Measurements from ENCODE around the gene CFAP97D2. TPM values are rescaled to one million over a fixed set of nuclear protein-coding genes. Genes with fewer than 3 reads are reported as not detected.
"Not testable (repeated sequence)": the region's sequence is repeated elsewhere in the genome, so short reads cannot be mapped to it uniquely, and the experiment has no call there.

CFAP97D2 gene
- total RNA-seq, 1 donor from 2014 or later, result not detected

- no peak overlapping the region for H3K4me3 Mint-ChIP-seq
- no peak for TF ChIP-seq CTCF (conservative IDR thresholded peaks at IDR 0.05)
- peaks cover 8% of the 10 kb centered on the region for H3K4me1 Mint-ChIP-seq (ENCODE audit: unreplicated experiment)
- H3K9me3 Mint-ChIP-seq, result no peaks in the 10 kb centered on the region
- H3K27ac Mint-ChIP-seq, result no peak overlapping the region
- DNase-seq (ENCODE audit: extremely low spot score, unreplicated experiment), result no peak
- no peaks in the 10 kb centered on the region for H3K36me3 Mint-ChIP-seq
- H3K27me3 Mint-ChIP-seq, result peaks cover 12% of the 10 kb centered on the region
These were observed 32.9 kb upstream of the CFAP97D2 start for GRCh38 chr13:114146173-114146572.

- H3K36me3 Mint-ChIP-seq, result no peaks in the 10 kb centered on the region
- no peak for TF ChIP-seq CTCF (conservative IDR thresholded peaks at IDR 0.05)
- H3K4me1 Mint-ChIP-seq (ENCODE audit: unreplicated experiment), result peaks cover 8% of the 10 kb centered on the region
- H3K9me3 Mint-ChIP-seq, result no peaks in the 10 kb centered on the region
- H3K4me3 Mint-ChIP-seq, result no peak overlapping the region
- no peak for DNase-seq (ENCODE audit: extremely low spot score, unreplicated experiment)
- peaks cover 15% of the 10 kb centered on the region for H3K27me3 Mint-ChIP-seq
- H3K27ac Mint-ChIP-seq, result no peak overlapping the region
These were observed 32.4 kb upstream of the CFAP97D2 start for GRCh38 chr13:114146629-114147028.

GRCh38 chr13:114147803-114148520 lies 31.1 kb upstream of the CFAP97D2 start:
- Mint-ChIP-seq H3K27me3 (peaks cover 21% of the 10 kb centered on the region), H3K4me1 (ENCODE audit: unreplicated experiment) (peaks cover 8% of the 10 kb centered on the region), H3K36me3 (no peaks in the 10 kb centered on the region), H3K4me3 (no peak overlapping the region), H3K9me3 (no peaks in the 10 kb centered on the region), H3K27ac (no peak overlapping the region)
- DNase-seq (ENCODE audit: extremely low spot score, unreplicated experiment), result no peak
- TF ChIP-seq CTCF (conservative IDR thresholded peaks at IDR 0.05), result no peak

GRCh38 chr13:114148521-114148855 lies 30.6 kb upstream of the CFAP97D2 start:
- Mint-ChIP-seq H3K27ac (no peak overlapping the region), H3K4me1 (ENCODE audit: unreplicated experiment) (peaks cover 12% of the 10 kb centered on the region), H3K9me3 (peaks cover under 1% of the 10 kb centered on the region), H3K36me3 (no peaks in the 10 kb centered on the region), H3K27me3 (peaks cover 26% of the 10 kb centered on the region), H3K4me3 (no peak overlapping the region)
- DNase-seq (ENCODE audit: extremely low spot score, unreplicated experiment), result no peak
- TF ChIP-seq CTCF (conservative IDR thresholded peaks at IDR 0.05), result no peak

- H3K36me3 Mint-ChIP-seq; H3K27ac Mint-ChIP-seq; DNase-seq (ENCODE audit: extremely low spot score, unreplicated experiment); H3K4me3 Mint-ChIP-seq; H3K9me3 Mint-ChIP-seq: not testable (repeated sequence)
- H3K27me3 Mint-ChIP-seq, result peaks cover 30% of the 10 kb centered on the region
- H3K4me1 Mint-ChIP-seq (ENCODE audit: unreplicated experiment), result peaks cover 16% of the 10 kb centered on the region
These were observed 30.2 kb upstream of the CFAP97D2 start for GRCh38 chr13:114148886-114149285.

- peaks cover 30% of the 10 kb centered on the region for H3K27me3 Mint-ChIP-seq
- H3K4me1 Mint-ChIP-seq (ENCODE audit: unreplicated experiment), result peaks cover 14% of the 10 kb centered on the region
- TF ChIP-seq CTCF (conservative IDR thresholded peaks at IDR 0.05), result no peak
- no peaks in the 10 kb centered on the region for H3K36me3 Mint-ChIP-seq
- no peak overlapping the region for H3K4me3 Mint-ChIP-seq
- H3K9me3 Mint-ChIP-seq, result peaks cover 6% of the 10 kb centered on the region
- H3K27ac Mint-ChIP-seq, result no peak overlapping the region
- DNase-seq (ENCODE audit: extremely low spot score, unreplicated experiment), result no peak
These were observed 29.0 kb upstream of the CFAP97D2 start for GRCh38 chr13:114149774-114150740.

Data from type B pancreatic cell (in vitro differentiated cells).